Memory B cell (primary cell): ENCODE measurements around the gene ZNF692.

Experiments
- ATAC-seq: fragments of 150-1000 bp; cut with Tn5 transposase; 2 replicates; pipeline ENCODE4 v1.10.0; 2021; ENCODE audit warnings: low read depth, mild to moderate bottlenecking, moderate library complexity
- DNase-seq, 2 donors: peaks; one replicate each; pipeline ENCODE4 v3.0.0; 2022; ENCODE audit warnings: low spot score in 2 of 2
- H3K27ac Mint-ChIP-seq: one replicate; pipeline ENCODE4 v1.8.0; 2022; ENCODE audit warnings: mild to moderate bottlenecking, moderate library complexity, mixed read lengths
- H3K27me3 Mint-ChIP-seq: one replicate; pipeline ENCODE4 v1.8.0; 2022; ENCODE audit warnings: mixed read lengths
- H3K36me3 Mint-ChIP-seq: one replicate; pipeline ENCODE4 v1.8.0; 2022; ENCODE audit warnings: mild to moderate bottlenecking, mixed read lengths
- H3K4me1 Mint-ChIP-seq: one replicate; pipeline ENCODE4 v1.8.0; 2022; ENCODE audit warnings: mixed read lengths
- H3K4me3 Mint-ChIP-seq: one replicate; pipeline ENCODE4 v1.8.0; 2022; ENCODE audit warnings: mild to moderate bottlenecking, moderate library complexity, mixed read lengths
- H3K9me3 Mint-ChIP-seq: one replicate; pipeline ENCODE4 v1.8.0; 2022; ENCODE audit warnings: mixed read lengths

Gene ZNF692

DNA sequence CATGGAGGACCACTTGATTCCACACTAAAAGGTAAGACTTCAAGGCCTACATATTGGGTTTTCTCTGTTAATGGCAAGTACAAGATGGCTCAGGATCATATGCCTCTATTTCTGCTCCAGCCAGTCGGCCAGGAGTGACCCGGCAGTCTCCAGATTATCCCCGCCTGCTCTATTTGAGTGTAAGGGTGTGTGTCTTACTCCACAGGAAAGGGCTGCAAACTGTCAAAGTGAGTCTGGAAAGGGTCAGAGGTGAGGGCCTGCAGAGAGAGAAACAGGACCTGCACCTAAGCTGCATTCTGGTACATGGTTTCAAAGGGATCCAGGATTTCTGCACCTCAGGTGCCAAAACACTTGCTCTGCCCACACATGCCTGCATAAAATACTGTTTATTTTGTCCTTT, 9.2 kb downstream of the ZNF692 start:
- Mint-ChIP-seq H3K27me3 (no peaks in the 10 kb centered on the region), H3K4me3 (no peak overlapping the region), H3K9me3 (no peaks in the 10 kb centered on the region), H3K36me3 (peaks cover 15% of the 10 kb centered on the region), H3K27ac (no peak overlapping the region), H3K4me1 (peaks cover 8% of the 10 kb centered on the region)
- ATAC-seq = no peak
- no peak for DNase-seq

DNA sequence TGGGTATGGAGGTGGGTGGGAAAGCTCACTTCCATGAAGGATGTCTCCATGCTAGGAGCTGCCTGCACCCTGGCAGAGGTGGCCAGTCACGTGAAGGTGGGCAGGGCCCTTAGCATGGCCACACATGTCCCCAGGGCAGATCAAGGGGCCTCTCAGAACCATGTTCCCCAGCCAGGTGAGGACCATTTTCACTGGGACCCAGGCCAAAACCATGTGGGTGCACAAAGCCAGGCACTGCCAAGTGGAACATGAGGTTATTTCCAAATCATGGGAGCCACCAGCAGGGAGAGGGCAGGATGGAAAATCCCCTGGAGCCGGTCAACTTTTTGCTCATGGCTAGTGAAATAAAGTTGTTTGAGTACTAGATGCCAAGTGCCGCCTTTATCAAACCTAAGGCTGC, 9.7 kb downstream of the ZNF692 start:
- Mint-ChIP-seq H3K9me3 (no peaks in the 10 kb centered on the region), H3K36me3 (peaks cover 17% of the 10 kb centered on the region), H3K27ac (no peak overlapping the region), H3K4me1 (peaks cover 3% of the 10 kb centered on the region), H3K27me3 (no peaks in the 10 kb centered on the region), H3K4me3 (no peak overlapping the region)
- DNase-seq = no peak
- no peak for ATAC-seq

DNA sequence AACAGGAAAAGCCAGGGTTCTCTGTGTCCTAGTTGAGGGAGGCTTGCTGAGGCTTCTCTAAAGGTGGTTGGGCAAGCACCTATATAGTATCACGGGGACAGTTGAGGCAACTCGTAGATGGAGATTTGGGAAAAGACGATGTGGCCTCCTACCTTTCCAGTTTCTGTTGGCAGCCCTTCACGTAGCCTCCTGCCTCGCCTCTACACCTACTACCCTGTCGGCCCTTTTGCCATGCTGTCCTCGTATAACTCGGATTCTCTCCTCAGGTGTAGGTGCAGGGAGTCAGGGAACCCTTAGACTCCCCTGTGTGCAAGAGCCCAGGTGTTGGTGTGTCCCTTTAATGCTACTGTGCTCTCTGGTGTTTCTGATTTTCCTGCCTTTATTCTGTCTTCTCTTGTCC, 10.3 kb downstream of the ZNF692 start:
- Mint-ChIP-seq H3K9me3 (no peaks in the 10 kb centered on the region), H3K4me1 (no peaks in the 10 kb centered on the region), H3K36me3 (peaks cover 14% of the 10 kb centered on the region), H3K4me3 (no peak overlapping the region), H3K27me3 (no peaks in the 10 kb centered on the region), H3K27ac (no peak overlapping the region)
- ATAC-seq = no peak
- no peak for DNase-seq

DNA sequence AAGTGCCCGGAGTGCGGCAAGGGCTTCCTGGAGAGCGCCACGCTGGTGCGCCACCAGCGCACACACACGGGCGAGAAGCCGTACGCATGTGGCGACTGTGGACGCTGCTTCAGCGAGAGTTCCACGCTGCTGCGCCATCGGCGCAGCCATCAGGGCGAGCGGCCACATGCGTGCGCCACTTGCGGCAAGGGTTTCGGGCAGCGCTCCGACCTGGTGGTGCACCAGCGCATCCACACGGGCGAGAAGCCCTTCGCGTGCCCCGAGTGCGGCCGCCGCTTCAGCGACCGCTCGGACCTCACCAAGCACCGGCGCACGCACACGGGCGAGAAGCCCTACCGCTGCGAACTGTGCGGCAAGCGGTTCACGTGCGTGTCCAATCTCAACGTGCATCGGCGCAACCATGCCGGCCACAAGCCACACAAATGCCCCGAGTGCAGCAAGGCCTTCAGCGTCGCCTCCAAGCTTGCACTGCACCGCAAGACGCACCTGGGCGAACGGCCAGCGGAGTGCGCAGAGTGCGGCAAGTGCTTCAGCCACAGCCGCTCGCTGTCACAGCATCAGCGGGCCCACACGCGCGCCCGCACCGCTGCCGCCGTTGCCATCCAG, 10.8 kb downstream of the ZNF692 start:
- ATAC-seq (no peak), DNase-seq (no peak)
- Mint-ChIP-seq H3K36me3 (peaks cover 14% of the 10 kb centered on the region), H3K9me3 (no peaks in the 10 kb centered on the region), H3K27ac (no peak overlapping the region), H3K4me1 (peaks cover 2% of the 10 kb centered on the region), H3K27me3 (no peaks in the 10 kb centered on the region), H3K4me3 (no peak overlapping the region)

DNA sequence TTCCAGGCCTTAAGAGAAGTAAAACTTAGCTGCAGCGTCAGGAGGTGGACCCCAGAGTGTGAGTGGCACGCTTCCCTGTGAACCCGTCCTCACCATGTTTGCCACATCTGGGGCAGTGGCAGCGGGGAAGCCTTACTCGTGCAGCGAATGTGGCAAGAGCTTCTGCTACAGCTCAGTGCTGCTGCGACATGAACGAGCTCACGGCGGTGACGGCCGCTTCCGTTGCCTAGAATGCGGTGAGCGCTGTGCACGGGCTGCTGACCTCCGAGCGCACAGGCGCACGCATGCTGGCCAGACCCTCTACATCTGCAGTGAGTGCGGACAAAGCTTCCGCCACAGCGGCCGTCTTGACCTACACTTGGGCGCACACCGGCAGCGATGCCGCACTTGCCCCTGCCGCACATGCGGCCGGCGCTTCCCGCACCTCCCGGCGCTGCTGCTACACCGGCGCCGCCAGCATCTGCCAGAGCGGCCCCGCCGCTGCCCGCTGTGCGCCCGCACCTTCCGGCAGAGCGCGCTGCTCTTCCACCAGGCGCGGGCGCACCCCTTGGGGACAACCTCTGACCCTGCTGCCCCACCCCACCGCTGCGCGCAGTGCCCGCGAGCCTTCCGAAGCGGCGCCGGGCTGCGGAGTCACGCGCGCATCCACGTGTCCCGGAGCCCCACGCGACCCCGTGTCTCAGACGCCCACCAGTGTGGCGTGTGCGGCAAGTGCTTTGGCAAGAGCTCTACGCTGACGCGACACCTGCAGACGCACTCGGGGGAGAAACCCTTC, 11.5 kb downstream of the ZNF692 start:
- DNase-seq (no peak), ATAC-seq (no peak)
- Mint-ChIP-seq H3K27me3 (no peaks in the 10 kb centered on the region), H3K27ac (no peak overlapping the region), H3K4me1 (peaks cover 6% of the 10 kb centered on the region), H3K9me3 (no peaks in the 10 kb centered on the region), H3K36me3 (peaks cover 14% of the 10 kb centered on the region), H3K4me3 (no peak overlapping the region)

DNA sequence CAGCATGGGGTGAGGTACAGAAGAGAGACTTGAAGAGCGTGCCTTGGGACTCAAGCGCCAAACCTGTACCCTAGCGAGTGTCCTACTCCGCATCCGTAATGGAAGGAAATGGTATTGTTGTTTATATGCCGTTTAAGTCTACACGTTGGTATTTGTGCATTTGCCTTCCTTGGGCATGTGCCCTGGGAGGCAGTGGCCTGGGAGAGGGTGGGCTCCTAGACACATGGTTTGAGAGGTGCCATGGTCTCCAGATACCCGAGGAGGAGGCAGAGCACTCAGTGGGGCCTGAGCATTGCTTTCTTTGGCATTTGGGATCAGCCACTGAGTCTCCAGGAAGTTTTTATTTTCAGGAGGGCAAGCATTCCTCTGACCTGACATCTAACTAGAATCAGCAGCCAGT, 14.4 kb downstream of the ZNF692 start:
- H3K27me3 Mint-ChIP-seq = no peaks in the 10 kb centered on the region
- H3K27ac Mint-ChIP-seq = no peak overlapping the region
- no peaks in the 10 kb centered on the region for H3K9me3 Mint-ChIP-seq
- H3K4me1 Mint-ChIP-seq = peaks cover 19% of the 10 kb centered on the region
- no peak overlapping the region for H3K4me3 Mint-ChIP-seq
- peaks cover 15% of the 10 kb centered on the region for H3K36me3 Mint-ChIP-seq
- ATAC-seq (no peak), DNase-seq (no peak)

DNA sequence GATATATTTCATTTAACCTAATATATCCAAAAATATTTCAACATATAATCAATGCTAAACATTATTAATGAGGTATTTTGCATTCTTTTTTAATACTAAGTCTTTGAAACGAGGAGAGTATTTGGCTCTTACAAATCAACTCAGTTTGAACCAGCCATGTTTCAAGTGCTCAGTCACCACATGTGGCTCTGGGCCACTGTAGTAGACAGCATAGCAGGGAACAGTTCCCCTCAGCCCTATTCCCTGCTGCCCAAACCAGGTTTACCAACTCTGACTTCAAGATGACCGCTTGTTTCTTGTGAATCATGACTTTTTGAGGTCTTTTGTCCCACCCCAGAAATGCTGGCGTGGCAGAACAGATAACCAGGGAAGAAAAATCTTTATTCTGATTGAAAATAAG, 15.2 kb downstream of the ZNF692 start:
- Mint-ChIP-seq H3K4me1 (peaks cover 19% of the 10 kb centered on the region), H3K27me3 (no peaks in the 10 kb centered on the region), H3K36me3 (peaks cover 10% of the 10 kb centered on the region), H3K9me3 (no peaks in the 10 kb centered on the region), H3K27ac (no peak overlapping the region), H3K4me3 (no peak overlapping the region)
- DNase-seq (no peak), ATAC-seq (no peak)

DNA sequence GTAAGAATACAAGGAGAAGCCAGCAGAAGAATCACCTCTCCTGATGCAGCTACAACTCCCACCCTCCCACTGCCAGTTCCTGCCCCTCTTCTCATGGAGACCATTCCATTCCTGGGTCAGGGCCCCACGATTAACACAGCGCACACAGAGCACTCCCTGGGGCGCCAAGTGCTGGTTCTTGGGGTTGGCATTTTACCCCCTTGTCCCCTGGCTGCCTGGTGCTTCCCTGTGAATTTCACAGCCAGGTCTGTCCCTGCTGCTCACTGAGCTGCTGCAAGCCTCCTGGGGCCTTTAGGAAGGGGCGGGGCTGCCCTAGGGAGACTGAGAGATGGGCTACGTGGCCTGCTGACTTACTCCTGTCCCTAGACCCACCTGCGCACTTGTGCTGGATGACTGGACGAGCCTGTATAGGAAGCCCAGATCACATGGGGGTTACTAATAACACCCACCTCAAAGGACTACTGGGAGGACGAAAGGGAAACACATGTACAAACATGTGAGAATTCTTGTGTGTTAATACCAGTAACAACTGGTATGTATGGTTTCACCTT, 16.0 kb downstream of the ZNF692 start:
- ATAC-seq = no peak
- no peak for DNase-seq
- Mint-ChIP-seq H3K27ac (peak overlapping the region; percentile 8), H3K4me3 (no peak overlapping the region), H3K27me3 (no peaks in the 10 kb centered on the region), H3K36me3 (peaks cover 10% of the 10 kb centered on the region), H3K9me3 (no peaks in the 10 kb centered on the region), H3K4me1 (peaks cover 19% of the 10 kb centered on the region)

DNA sequence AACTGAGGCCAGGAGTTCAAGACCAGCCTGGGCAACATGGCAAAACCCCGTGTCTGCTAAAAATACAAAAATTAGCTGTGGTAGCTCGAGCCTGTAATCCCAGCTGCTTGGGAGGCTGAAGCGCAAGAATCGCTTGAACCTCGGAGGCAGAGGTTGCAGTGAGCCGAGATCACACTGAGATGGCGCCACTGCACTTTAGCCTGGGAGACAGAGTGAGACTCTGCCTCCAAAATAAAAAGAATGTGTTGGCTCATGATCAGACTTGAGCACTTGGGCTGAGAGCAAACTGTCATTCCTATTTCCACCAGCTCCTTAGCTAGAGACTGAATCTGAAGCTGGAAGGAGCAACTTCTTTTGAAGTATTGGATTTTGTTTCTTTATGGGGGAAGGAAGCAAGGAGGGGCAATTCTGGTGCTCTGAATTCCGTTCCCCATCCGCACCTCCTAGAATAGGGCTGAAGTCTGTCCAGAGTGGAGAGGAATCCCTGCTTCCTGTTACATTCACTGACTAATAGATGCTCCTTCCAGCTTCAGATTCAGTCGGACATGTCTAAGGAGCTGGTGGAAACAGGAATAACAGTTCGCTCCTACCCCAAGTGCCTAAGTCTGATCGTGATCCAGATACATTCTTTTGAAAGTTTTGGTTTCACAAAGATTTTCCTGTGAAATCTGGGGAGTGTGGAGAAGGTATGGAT, 17.0 kb downstream of the ZNF692 start:
- H3K4me3 Mint-ChIP-seq = no peak overlapping the region
- peaks cover 9% of the 10 kb centered on the region for H3K36me3 Mint-ChIP-seq
- ATAC-seq = no peak
- H3K9me3 Mint-ChIP-seq = no peaks in the 10 kb centered on the region
- H3K4me1 Mint-ChIP-seq = peaks cover 19% of the 10 kb centered on the region
- no peak for DNase-seq
- H3K27me3 Mint-ChIP-seq = no peaks in the 10 kb centered on the region
- H3K27ac Mint-ChIP-seq = peak overlapping the region; percentile 47

DNA sequence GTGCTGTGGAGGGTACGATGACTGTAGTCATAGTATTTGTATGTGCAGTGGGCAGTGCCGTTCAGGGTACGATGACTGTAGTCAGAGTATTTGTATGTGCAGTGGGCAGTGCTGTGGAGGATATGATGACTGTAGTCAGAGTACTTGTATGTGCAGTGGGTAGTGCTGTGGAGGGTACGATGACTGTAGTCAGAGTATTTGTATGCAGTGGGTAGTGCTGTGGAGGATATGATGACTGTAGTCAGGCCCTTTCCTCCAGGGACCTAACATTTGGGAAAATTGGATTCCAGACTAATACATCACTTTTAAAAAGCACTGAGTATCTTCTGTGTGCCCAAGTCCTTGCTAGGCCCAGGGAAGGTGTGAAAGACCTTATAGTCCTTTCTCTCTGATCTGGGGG, 17.9 kb downstream of the ZNF692 start:
- H3K9me3 Mint-ChIP-seq = no peaks in the 10 kb centered on the region
- ATAC-seq = no peak
- H3K27me3 Mint-ChIP-seq = no peaks in the 10 kb centered on the region
- peaks cover 8% of the 10 kb centered on the region for H3K36me3 Mint-ChIP-seq
- H3K27ac Mint-ChIP-seq = peak overlapping the region; percentile 38
- peak overlapping the region; percentile 61 for H3K4me3 Mint-ChIP-seq
- peaks cover 19% of the 10 kb centered on the region for H3K4me1 Mint-ChIP-seq
- DNase-seq = no peak

DNA sequence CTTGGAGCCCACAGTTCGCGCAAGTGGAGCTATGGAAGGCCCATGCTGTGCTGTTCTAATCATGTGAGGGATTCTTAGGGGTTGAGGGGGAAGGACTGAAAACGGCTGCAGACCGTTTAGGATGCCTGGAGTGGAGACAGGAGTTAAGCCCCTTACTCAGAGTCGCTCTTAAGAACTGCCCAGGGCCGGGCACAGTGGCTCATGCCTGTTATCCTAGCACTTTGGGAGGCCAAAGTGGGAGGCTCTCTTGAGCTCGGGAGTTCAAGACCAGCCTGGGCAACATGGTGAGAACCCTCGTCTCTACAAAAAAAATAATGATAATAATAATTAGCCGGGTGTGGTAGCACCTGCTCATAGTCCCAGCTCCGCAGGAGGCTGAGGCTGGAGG, 19.7 kb downstream of the ZNF692 start:
- Mint-ChIP-seq H3K4me1 (peaks cover 19% of the 10 kb centered on the region), H3K27me3 (no peaks in the 10 kb centered on the region), H3K27ac (no peak overlapping the region), H3K9me3 (no peaks in the 10 kb centered on the region), H3K36me3 (peaks cover 3% of the 10 kb centered on the region), H3K4me3 (no peak overlapping the region)
- no peak for ATAC-seq
- DNase-seq = no peak

DNA sequence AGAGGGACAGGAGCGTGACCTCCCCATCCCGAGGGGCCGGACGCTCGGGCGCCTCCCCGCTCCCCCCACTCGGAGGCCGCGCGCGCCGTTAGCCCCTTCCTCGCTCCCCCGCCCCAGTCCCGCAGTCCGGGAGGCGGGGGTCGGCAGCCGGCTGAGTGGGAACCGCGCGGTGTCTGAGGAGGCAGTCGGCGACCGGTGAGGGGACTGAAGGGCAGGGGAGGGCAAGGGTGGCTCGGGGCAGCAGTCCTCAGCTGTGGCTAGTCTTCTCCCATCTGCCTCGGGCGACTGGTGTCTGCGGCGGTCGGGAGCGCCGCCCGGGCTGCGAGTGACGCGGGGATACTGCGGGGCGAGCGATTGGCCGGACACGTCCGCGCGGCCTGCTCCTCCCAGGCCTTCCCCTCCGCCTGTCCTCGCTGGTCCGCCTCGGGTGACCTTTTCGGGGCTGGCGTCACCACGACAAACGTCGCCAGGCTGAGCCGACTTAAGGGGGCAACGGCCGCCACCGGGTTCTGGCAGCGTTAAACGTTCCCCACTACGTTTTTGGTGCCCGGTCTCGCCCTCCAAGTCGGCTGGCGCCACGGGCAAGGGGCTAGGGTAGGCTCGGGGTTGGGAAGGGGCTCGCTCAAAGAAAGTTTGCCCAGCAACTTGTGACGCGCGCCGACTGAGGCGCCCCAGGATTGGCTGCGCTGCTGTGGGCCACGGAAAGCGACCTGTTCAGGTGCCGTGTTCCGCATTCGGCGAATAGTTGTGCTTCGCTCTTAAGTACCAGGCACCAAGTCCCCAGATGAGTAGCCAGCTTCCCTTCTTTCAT, 20.3 kb downstream of the ZNF692 start:
- peaks cover 19% of the 10 kb centered on the region for H3K4me1 Mint-ChIP-seq
- DNase-seq (peak; percentile 89 to 93), ATAC-seq (peak; percentile 69)
- peaks cover 3% of the 10 kb centered on the region for H3K36me3 Mint-ChIP-seq
- no peak overlapping the region for H3K4me3 Mint-ChIP-seq
- no peaks in the 10 kb centered on the region for H3K9me3 Mint-ChIP-seq
- no peak overlapping the region for H3K27ac Mint-ChIP-seq
- H3K27me3 Mint-ChIP-seq = no peaks in the 10 kb centered on the region

DNA sequence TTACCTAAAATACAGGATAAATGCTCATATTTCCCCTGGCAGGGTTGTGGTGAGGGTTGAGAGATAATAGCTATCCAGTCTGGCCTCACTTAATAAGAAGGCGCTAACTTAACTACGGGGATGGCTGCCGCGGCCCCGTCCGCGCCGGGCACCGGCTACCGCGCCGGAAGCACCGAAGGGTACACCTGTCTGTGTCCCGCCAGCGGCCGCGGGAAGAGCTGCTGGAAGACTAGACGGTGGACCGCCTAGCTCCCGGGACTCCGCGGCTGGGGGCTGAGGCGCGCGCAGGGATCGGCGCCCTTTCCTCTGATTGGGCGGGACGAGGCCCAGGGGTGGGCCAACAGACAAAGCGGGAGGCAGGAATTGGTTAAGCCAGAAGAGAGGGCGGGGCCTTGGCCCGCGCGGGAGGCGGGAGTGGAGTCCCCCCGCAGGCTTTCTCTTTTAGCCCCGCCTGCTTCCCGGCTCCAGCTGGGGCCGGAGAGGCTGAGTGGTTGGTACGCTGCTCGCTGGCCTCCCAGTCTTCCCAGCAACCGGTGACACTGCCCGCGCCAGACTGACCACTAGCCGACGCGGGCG, 21.0 kb downstream of the ZNF692 start, which contains the start of gene ZNF672:
TSS of gene ZNF672 (plus strand) at position 444 of the 576 bp plus-strand sequence. CDS start 9,051 bp downstream, outside the sequence.
- Mint-ChIP-seq H3K27me3 (no peaks in the 10 kb centered on the region), H3K4me3 (no peak within 1 kb of the TSS), H3K36me3 (peaks cover 3% of the 10 kb centered on the region), H3K9me3 (no peaks in the 10 kb centered on the region), H3K27ac (no peak within 1 kb of the TSS), H3K4me1 (peaks cover 15% of the 10 kb centered on the region)
- ATAC-seq (peak; percentile 78), DNase-seq (peak; percentile 83 to 89)
